Kidney tubule cell (primary cell): ENCODE measurements around the gene AK2.
"Not testable (repeated sequence)": the region's sequence is repeated elsewhere in the genome, so short reads cannot be mapped to it uniquely, and the experiment has no call there.

Source experiments
- DNase-seq: peaks from one replicate; pipeline ENCODE4 v3.0.0-alpha.2; 2018; ENCODE audit warnings: low spot score

Gene AK2

GRCh38 chr1:33050221-33051076 is 13.8 kb upstream of the AK2 start:
- peak; percentile 88 for DNase-seq

- DNase-seq: no peak
These were observed 12.7 kb upstream of the AK2 start for GRCh38 chr1:33049371-33049770.

GRCh38 chr1:33048426-33048825 is 11.7 kb upstream of the AK2 start:
- no peak for DNase-seq

GRCh38 chr1:33047839-33048305 is 11.2 kb upstream of the AK2 start:
- peak; percentile 64 for DNase-seq

- DNase-seq: no peak
These were observed 10.6 kb upstream of the AK2 start for GRCh38 chr1:33047290-33047689.

- not testable (repeated sequence) for DNase-seq
These were observed 9.6 kb upstream of the AK2 start for GRCh38 chr1:33046234-33046633.

- DNase-seq: no peak
These were observed 9.1 kb upstream of the AK2 start for GRCh38 chr1:33045814-33046213.

- DNase-seq: no peak
These were observed 8.6 kb upstream of the AK2 start for GRCh38 chr1:33045246-33045645.

- DNase-seq: no peak
These were observed 6.8 kb upstream of the AK2 start for GRCh38 chr1:33043267-33044092.

- no peak for DNase-seq
These were observed 6.1 kb upstream of the AK2 start for GRCh38 chr1:33042831-33043230.

- no peak for DNase-seq
These were observed 4.3 kb upstream of the AK2 start for GRCh38 chr1:33041026-33041425.

- DNase-seq: no peak
These were observed 3.2 kb upstream of the AK2 start for GRCh38 chr1:33039840-33040239.

- peak; percentile 58 for DNase-seq
These were observed 595 bp downstream of the AK2 start for GRCh38 chr1:33036051-33036525.

GRCh38 chr1:33032126-33032869 is 4.4 kb downstream of the AK2 start:
- peak; percentile 55 for DNase-seq

GRCh38 chr1:33031506-33031905 is 5.2 kb downstream of the AK2 start:
- no peak for DNase-seq

GRCh38 chr1:33030575-33030974 is 6.1 kb downstream of the AK2 start:
- DNase-seq: no peak

- no peak for DNase-seq
These were observed 6.8 kb downstream of the AK2 start for GRCh38 chr1:33029921-33030320.

GRCh38 chr1:33029209-33029608 is 7.5 kb downstream of the AK2 start:
- DNase-seq: no peak

GRCh38 chr1:33025761-33026160 is 10.9 kb downstream of the AK2 start:
- DNase-seq: no peak

- DNase-seq: no peak
These were observed 11.5 kb downstream of the AK2 start for GRCh38 chr1:33025180-33025569.

GRCh38 chr1:33024430-33025179 is 12.1 kb downstream of the AK2 start:
- DNase-seq: not testable (repeated sequence)
